SIG-M5 treated with dmso at 0.1 percent for 504 hours (cell line): ENCODE data around the gene VSIG8.

Experiments
- DNase-seq: peaks from one replicate; lab custom pipeline; 2025; ENCODE audit not compliant: unreplicated experiment; lab: John Stamatoyannopoulos, UW

The VSIG8 gene

GRCh38 chr1:159883134-159883533 lies 20.7 kb upstream of the VSIG8 start:
- no peak for DNase-seq

DNA sequence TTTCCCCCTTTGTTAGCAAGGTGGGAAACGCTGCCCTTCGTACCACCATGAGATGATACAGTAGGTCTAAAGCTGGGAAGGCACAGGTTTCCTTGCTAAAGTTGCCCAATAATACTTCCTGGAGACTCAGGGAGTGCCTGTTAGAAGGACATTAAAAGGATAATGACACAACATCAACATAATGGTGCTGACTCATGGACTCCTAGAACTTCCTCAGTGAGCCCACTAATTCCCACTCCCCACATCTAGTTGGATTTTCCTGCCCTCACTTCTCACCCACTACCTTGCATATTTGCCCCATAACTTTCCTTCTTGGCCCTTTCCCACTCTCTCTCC lies 20.0 kb upstream of the VSIG8 start:
- DNase-seq, result no peak

GRCh38 chr1:159881622-159882526 lies 19.4 kb upstream of the VSIG8 start:
- DNase-seq, result peak; percentile 60

DNA sequence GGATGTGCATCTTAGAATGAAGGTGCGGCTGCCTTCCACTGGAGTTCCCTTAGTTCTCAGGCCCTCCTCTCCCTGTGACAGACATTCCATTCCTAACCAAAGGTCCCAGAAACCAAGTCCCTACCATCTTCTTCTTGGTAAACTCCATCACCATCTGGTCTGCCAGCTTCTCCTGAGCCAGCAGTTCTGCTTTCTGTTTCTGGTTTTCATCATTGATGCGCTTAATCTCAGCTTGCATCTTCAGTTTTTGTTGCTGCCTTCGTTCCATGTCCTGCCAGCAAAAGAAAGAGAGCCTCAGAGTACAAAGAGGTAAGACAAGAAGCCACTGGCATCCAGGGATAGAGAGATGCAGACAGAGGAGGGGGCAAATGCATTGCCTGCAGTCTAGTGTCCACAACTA lies 18.0 kb upstream of the VSIG8 start:
- peak; percentile 52 for DNase-seq

GRCh38 chr1:159879977-159880376 lies 17.5 kb upstream of the VSIG8 start:
- DNase-seq, result peak; percentile 95

DNA sequence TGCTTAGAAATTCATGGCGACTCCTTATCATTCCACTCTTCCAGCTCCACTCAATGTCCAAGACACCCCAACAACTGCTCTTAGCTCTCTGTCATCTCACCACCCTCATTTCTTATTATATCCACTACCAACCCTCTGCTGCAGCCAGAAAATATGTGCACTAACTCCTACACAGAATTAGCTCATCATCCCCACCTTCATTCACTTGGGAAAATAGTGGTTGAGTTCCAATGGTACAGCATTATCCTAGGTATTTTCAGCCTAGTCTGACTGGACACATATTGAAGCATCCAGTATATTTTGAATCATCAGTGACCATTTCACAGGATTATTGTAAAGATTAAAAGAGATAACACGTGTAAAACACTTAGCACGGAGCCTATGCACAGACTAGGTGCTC lies 16.7 kb upstream of the VSIG8 start:
- no peak for DNase-seq

DNA sequence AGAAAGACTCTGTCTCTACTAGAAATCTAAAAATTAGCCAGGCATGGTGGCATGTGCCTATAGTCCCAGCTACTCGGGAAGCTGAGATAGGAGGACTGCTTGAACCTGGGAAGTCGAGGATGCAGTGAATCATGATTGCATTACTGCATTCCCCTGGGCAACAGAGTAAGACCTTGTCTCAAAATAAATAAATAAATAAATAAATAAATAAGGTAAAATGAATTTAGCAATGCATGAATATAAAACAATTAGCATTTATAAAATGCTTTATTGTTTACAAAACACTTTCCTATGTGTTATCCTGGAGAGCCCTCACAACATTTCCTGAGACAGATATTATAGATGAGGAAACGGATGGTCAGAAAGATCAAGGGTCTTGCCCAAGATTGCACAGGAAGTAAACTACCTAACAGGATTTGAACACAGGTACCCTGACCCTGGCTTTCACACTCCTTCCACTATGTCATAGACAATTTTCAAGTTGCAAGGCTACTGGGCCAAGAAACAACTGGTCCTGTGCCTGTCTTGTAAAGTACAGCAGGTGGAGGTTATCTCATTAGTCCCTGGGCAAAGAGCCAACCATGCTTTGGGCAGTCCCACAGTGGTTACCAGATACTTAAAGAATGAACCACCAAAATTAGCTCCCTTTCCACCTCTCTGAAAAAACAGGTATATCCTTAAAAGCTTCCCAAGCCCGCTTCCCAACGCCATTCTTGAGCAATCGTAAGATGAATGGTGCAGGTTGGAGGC lies 15.4 kb upstream of the VSIG8 start:
- no peak for DNase-seq

- no peak for DNase-seq
Observed at GRCh38 chr1:159873530-159874143, 11.2 kb upstream of the VSIG8 start.

DNA sequence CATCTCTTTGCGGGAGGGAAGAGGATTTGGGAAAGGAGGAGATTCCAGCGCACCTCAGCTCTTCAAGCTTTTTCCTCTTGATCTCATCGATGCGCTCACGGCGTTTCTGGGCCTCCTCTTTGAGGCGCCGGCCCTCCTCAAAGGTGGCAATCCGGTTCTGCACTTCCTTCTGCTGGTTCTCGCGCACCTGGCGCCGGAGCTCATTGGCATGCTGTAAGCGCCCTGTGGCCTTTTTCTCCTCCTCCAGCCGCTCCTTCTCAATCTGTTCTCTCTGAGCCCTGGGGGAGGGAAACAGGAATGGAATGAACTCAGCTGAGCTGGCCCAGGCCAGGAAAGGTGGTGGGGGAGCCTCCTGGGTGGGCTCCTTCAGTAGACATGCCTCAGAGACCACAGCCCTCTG lies 10.4 kb upstream of the VSIG8 start:
- DNase-seq, result no peak

GRCh38 chr1:159870704-159871103 lies 8.2 kb upstream of the VSIG8 start:
- no peak for DNase-seq

DNA sequence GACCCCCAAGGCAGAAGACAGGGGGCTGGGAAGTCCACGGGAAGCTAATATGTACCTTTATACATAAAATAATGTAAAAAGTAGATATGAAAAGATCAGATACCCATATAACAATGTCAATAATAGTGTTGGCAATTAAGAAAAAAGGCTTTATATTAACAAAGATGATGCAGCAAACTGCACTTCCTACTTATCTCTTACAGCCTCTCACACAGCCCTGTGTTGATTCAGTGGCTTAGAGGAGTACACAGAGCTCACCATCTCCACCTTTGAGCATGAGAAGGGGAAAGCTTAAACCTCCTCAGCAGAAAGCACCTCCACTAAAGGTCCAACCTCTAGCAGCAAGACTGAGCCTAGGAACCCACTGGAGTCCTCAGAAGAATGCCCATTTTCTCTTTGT lies 7.2 kb upstream of the VSIG8 start:
- no peak for DNase-seq

- DNase-seq, result no peak
Observed at GRCh38 chr1:159869173-159869572, 6.7 kb upstream of the VSIG8 start.

GRCh38 chr1:159868766-159869165 lies 6.3 kb upstream of the VSIG8 start:
- no peak for DNase-seq

GRCh38 chr1:159867664-159868026 lies 5.2 kb upstream of the VSIG8 start:
- no peak for DNase-seq

GRCh38 chr1:159866905-159867663 lies 4.6 kb upstream of the VSIG8 start:
- DNase-seq, result no peak

GRCh38 chr1:159866066-159866465 lies 3.6 kb upstream of the VSIG8 start:
- no peak for DNase-seq

- DNase-seq, result no peak
Observed at GRCh38 chr1:159864262-159864661, 1.8 kb upstream of the VSIG8 start.

DNA sequence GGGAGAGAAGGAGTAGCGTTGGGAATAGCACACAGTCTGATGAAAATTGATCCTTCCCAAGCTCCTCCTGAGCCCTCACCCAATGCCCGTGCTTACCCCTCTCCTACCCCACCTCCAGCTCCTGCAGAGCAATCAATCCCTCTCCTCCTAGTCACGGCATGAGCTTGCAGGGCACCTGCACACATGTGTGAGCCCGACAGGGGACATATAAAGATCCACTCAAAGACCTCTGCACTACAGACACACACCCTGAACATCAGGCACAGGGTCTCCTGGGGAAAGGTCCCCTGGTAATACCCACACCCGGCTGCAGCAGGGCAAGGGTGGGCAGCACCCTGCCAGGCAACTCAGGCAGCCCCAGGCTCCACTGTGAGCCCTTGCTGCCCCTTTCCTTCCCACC lies 426 bp downstream of the VSIG8 start:
- DNase-seq, result no peak

- no peak for DNase-seq
Observed at GRCh38 chr1:159861218-159861617, 1.2 kb downstream of the VSIG8 start.

DNA sequence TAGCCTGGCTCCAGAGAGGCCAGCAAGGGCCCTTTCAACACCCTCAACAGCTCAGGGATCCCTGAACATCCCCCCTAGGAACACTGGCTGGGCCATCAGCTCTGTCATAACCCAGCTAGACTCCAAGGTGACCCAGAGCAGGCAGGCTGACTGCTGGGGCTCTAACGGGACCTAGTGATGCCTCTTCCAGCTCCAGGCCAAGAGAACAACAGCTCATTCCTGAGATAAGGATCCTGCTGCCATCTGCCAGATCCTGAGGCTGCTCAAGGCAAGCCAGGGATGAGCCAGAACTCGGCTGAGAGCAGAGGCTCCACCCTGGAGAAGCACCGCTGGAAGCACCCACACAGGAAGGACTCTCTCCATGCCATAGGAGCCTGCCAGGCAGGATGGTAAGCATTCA lies 2.0 kb downstream of the VSIG8 start:
- DNase-seq, result no peak

GRCh38 chr1:159859767-159860322 lies 2.6 kb downstream of the VSIG8 start:
- DNase-seq, result no peak
